Mononuclear cell (primary cell): ENCODE results near the gene PI4KA. TPM values are rescaled to one million over a fixed set of nuclear protein-coding genes. Genes with fewer than 3 reads are reported as not detected.
"Not testable (repeated sequence)": the region's sequence is repeated elsewhere in the genome, so short reads cannot be mapped to it uniquely, and the experiment has no call there.

ENCODE experiments used
- H3K27me3 ChIP-seq: 2 replicates; pipeline ENCODE4 v1.6.0; 2011; ENCODE audit warnings: low read length, control low read depth; ENCODE audit not compliant: insufficient read depth
- H3K4me1 ChIP-seq: 2 replicates; pipeline ENCODE4 v1.5.1; 2011; ENCODE audit warnings: mild to moderate bottlenecking, low read length, control low read depth; ENCODE audit not compliant: insufficient read depth
- H3K4me3 ChIP-seq: 2 replicates; pipeline ENCODE4 v1.5.1; 2011; ENCODE audit warnings: mild to moderate bottlenecking, low read length, moderate library complexity
- H3K9me3 ChIP-seq: 2 replicates; pipeline ENCODE4 v1.5.1; 2011; ENCODE audit warnings: low read depth, mild to moderate bottlenecking, control low read depth, low read length
- total RNA-seq: library from RNA; depleted of rRNA; stranded (reverse); fragments of >200 nt; gene quantifications from one replicate; pipeline ENCODE4 v1.2.3, GENCODE V29; 2012

Gene PI4KA
- total RNA-seq, 1 donor = 83.0 TPM

DNA sequence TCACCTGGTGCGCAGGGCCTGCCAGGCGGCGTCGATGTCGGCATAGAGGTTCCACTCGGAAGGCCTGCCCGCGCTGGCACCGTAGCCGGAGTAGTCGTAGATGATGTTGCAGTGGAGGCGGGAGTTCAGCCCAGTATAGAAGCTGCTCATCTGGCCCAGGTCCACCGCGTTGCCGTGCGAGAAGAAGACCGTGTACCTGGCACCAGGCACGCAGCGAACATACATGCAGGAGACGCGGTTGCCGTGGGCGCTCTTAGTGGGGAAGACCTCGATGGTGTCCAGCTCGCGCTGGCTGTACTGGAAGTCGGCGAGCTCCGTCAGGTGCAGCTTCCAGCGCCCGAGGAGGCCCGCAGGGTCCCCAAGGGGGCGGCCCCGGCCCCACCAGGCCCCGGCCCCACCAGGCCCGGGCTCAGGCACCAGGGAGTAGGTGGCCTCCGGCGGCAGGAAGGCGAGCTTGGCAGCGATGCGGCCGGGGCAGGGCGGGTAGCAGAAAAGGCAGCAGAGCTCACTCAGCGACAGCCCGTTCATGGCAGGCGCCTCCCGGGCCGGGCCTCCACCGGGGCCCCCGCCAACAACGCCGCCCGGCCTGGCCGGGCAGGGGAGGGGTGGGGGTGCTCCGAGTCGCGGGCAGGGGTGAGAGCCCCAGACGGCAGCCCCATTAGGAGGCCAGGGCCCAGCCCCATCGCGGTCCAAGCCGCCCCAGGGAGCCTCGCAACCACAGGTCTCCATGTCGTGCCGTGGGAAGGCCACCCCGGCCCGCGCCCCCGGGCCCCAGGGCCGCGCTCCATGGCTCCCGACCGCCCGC is 188.0 kb downstream of the PI4KA start:
- not testable (repeated sequence) for H3K4me1 ChIP-seq, H3K9me3 ChIP-seq

GRCh38 chr22:20669884-20670283 is 188.7 kb downstream of the PI4KA start:
- H3K27me3 ChIP-seq = peaks cover 24% of the 10 kb centered on the region
- H3K9me3 ChIP-seq, H3K4me1 ChIP-seq, H3K4me3 ChIP-seq: not testable (repeated sequence)

More for the DNA sequence above, 188.0 kb downstream of the PI4KA start:
- H3K27me3 ChIP-seq = peaks cover 32% of the 10 kb centered on the region
- H3K4me3 ChIP-seq = not testable (repeated sequence)

GRCh38 chr22:20669471-20669870 is 189.1 kb downstream of the PI4KA start:
- H3K9me3 ChIP-seq, H3K4me3 ChIP-seq, H3K4me1 ChIP-seq: not testable (repeated sequence)
- H3K27me3 ChIP-seq = peaks cover 22% of the 10 kb centered on the region

DNA sequence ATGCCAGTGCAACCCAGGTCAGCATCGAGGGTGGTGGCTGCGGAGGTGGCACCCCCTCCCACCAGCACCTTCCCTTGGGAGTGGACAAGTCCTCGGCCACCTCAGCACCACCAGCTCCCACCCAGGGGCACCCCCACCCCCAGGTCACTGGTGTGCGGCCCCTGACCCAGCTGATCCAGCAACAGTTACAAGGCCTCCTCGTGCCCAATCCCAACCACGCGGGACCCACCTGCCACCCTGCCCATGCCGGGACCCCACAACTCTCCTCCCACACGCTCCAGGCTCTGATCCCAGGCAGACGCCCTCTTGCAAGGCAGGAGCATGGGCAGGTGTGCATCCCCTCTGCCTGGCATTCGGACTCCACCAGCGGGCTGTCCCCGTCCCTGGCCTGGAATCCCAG is 189.8 kb downstream of the PI4KA start:
- not testable (repeated sequence) for H3K4me3 ChIP-seq, H3K9me3 ChIP-seq, H3K4me1 ChIP-seq
- H3K27me3 ChIP-seq = peaks cover 17% of the 10 kb centered on the region

DNA sequence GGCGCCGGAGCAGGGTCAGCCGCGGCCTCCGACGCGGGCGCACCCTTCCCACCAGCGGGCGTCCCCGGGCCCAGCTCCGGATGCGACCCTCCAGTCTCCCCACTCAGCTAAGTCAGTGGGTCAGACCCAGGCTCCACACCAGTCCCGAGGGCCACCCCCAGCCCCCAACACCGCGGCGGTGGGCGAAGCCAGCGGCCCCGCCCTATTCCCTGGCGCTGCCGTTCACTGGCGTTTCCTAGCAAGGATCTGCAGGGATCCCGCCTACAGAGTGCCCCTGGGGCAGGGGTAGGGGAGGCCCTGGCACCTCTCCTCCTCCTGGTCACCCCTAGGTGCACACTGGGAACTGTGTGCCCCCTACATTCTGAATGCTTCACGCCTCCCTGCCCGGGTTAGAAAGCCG is 190.4 kb downstream of the PI4KA start:
- not testable (repeated sequence) for H3K9me3 ChIP-seq, H3K4me3 ChIP-seq, H3K4me1 ChIP-seq
- H3K27me3 ChIP-seq = peaks cover 12% of the 10 kb centered on the region

GRCh38 chr22:20667548-20667947 is 191.1 kb downstream of the PI4KA start:
- H3K4me3 ChIP-seq, H3K9me3 ChIP-seq, H3K4me1 ChIP-seq: not testable (repeated sequence)
- peaks cover 12% of the 10 kb centered on the region for H3K27me3 ChIP-seq

DNA sequence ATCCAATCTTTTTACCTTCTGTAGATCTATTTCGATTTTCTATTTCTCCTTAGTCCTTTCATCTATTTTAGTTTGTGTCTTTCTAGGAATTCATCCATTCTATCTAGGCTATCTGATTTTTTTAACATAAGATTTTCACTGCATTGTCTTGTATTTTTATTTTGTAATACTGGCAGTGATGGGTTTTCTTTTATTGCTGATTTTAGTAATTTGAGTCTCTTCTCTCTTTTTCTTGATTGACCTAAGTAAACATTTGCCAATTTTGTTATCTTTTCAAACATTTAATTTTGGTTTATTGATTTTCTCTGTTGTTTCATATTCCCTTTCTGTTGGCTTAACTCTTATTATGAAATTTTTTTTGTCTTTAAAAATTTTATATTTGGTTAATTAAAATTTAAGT is 192.1 kb downstream of the PI4KA start:
- Histone ChIP-seq H3K4me1 (no peaks in the 10 kb centered on the region), H3K27me3 (peaks cover 3% of the 10 kb centered on the region), H3K4me3 (no peak overlapping the region), H3K9me3 (no peaks in the 10 kb centered on the region)

- Histone ChIP-seq H3K9me3 (no peaks in the 10 kb centered on the region), H3K4me3 (no peak overlapping the region), H3K4me1 (no peaks in the 10 kb centered on the region), H3K27me3 (peaks cover 8% of the 10 kb centered on the region)
Observed at GRCh38 chr22:20664594-20664959, 194.0 kb downstream of the PI4KA start.

GRCh38 chr22:20663941-20664593 is 194.5 kb downstream of the PI4KA start:
- H3K27me3 ChIP-seq = peaks cover 8% of the 10 kb centered on the region

DNA sequence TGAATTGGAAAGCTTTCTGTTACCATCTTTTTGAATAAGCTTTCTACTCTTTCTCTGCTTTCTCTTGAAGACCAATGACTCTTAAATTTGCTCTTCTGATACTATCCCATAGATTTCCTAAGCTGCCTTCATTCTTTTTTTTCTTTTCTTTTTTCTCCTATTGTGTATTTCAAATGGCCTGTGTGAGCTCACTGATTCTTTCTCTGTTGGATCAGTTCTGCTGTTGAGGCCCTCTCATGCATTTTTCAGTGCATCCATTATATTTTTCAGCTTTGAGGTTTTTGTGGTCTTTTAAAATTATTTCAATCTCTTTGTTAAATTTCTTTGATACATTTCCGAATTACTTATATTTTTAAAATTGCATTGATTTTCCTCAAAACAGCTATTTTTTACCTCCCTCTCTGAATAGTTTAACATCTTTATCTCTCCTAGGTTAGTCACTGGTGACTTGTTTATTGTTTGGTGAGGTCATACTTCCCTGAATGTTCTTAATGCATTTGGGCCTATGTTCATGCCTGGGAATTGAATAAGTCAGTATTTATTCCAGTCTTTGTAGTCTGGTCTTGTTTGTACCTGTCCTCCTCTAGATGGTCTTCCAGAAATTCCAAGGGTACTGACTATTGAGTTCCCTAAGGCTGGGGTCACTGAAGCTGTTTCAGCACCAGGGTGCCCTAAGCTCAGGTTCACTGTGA is 195.3 kb downstream of the PI4KA start:
- Histone ChIP-seq H3K27me3 (peaks cover 8% of the 10 kb centered on the region), H3K4me3 (no peak overlapping the region), H3K9me3 (no peaks in the 10 kb centered on the region), H3K4me1 (no peaks in the 10 kb centered on the region)

More at GRCh38 chr22:20663941-20664593, 194.5 kb downstream of the PI4KA start:
- no peaks in the 10 kb centered on the region for H3K4me1 ChIP-seq
- H3K9me3 ChIP-seq = no peaks in the 10 kb centered on the region
- no peak overlapping the region for H3K4me3 ChIP-seq

DNA sequence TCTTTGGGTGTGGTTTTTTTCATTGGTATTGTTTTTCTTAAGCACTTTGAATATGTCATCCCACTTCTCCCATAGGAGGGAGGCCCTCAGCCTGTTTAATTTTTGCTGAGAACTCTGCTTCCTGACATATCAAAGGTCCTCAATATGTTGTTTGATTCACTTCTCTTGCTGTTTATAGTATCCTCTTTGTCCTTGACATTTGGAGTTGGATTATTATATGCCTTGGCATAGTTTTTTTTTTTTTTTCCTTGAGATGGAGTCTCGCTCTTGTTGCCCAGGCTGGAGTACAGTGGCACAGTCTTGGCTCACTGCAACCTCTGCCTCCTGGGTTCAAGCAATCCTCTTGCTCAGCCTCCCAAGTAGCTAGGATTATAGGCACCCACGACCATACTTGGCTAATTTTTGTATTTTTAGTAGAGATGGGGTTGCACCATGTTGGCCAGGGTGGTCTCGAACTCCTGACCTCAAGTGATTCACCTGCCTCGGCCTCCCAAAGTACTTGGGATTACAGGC is 196.0 kb downstream of the PI4KA start:
- not testable (repeated sequence) for H3K4me1 ChIP-seq, H3K27me3 ChIP-seq, H3K9me3 ChIP-seq, H3K4me3 ChIP-seq

GRCh38 chr22:20661473-20661872 is 197.1 kb downstream of the PI4KA start:
- no peaks in the 10 kb centered on the region for H3K4me1 ChIP-seq
- H3K9me3 ChIP-seq = no peaks in the 10 kb centered on the region
- peaks cover 8% of the 10 kb centered on the region for H3K27me3 ChIP-seq
- no peak overlapping the region for H3K4me3 ChIP-seq

DNA sequence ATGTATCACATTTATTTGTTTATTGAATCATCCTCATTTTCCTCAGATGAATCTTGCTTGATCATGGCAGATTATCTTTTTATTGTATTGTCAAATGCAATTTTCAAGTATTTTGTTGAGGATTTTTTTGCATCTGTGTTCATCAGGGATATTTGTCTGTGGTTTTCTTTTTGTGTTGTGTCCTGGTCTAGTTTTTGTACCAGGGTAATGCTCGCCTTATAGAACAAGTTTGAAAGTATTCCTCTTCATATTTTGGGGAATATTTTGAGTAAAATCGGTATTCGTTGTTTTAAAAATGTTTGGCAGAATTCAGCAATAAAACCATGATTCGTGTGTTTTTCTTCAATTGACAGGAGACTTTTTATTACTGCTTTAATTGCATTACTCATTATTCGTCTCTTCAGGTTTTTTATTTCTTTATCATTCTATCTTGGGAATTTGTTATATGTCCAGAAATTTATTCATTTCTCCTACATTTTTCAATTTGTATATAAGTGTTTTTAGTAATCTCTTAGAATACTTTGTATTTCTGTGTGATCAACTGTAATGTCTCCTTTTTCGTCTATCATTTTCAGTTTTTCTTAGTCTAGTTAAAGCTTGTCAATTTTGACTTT is 198.1 kb downstream of the PI4KA start:
- Histone ChIP-seq H3K27me3 (peaks cover 8% of the 10 kb centered on the region), H3K4me3 (no peak overlapping the region), H3K4me1 (no peaks in the 10 kb centered on the region), H3K9me3 (no peaks in the 10 kb centered on the region)

GRCh38 chr22:20659920-20660319 is 198.7 kb downstream of the PI4KA start:
- no peaks in the 10 kb centered on the region for H3K4me1 ChIP-seq
- H3K4me3 ChIP-seq = no peak overlapping the region
- H3K9me3 ChIP-seq = no peaks in the 10 kb centered on the region
- H3K27me3 ChIP-seq = peaks cover 8% of the 10 kb centered on the region

DNA sequence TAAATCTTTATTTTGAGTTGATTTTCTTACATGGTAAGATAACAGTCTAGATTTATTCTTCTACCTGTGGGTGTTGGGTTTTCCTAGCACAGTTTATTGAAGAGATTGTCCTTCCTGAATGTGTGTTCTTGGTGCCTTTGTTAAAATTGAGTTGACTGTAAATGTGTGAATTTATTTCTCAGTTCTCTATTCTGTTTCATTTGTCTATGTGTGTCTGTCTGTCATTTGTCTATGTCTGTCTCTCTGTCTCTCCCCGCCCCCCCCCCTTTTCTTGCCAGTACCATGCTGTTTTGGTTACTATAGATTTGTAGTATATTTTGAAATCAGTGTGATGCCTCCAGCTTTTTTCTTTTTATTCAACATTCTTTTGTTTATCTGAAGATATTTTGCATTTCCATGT is 199.4 kb downstream of the PI4KA start:
- H3K4me1 ChIP-seq = no peaks in the 10 kb centered on the region
- no peak overlapping the region for H3K4me3 ChIP-seq
- peaks cover 8% of the 10 kb centered on the region for H3K27me3 ChIP-seq
- no peaks in the 10 kb centered on the region for H3K9me3 ChIP-seq
